Heart left ventricle (tissue), 16 donors: ENCODE data around the gene LIMK2. TPM values are rescaled to one million over a fixed set of nuclear protein-coding genes. Genes with fewer than 3 reads are reported as not detected.

Experiments
- ATAC-seq, 4 donors: fragments of 200-7000 bp; cut with Tn5 transposase; one replicate each; pipeline ENCODE4 v1.9.1; 2020 to 2022; ENCODE audit warnings: moderate library complexity in 4 of 4, mild to moderate bottlenecking in 3 of 4, moderate number of reproducible peaks in 1 of 4
- DNase-seq, 5 donors: peaks; one replicate each; pipeline ENCODE4 v3.0.0-alpha.2; 2020
- H3K27ac ChIP-seq, 12 donors: fragments of 200-600 bp; sonication (generic) in 4 of 12; one replicate each; pipeline versions ENCODE4 v1.5.0 to v1.8.0; 2016 to 2022; ENCODE audit warnings: mild to moderate bottlenecking in 2 of 12
- H3K27me3 ChIP-seq, 9 donors: fragments of 200-600 bp; sonication (generic) in 2 of 9; one replicate each; pipeline versions ENCODE4 v1.5.1 to v1.8.0; 2016 to 2022; ENCODE audit warnings: mild to moderate bottlenecking in 3 of 9
- H3K36me3 ChIP-seq, 9 donors: fragments of 200-600 bp; sonication (generic) in 2 of 9; one replicate each; pipeline versions ENCODE4 v1.5.0 to v1.8.0; 2018 to 2022; ENCODE audit warnings: mild to moderate bottlenecking in 2 of 9
- H3K4me1 ChIP-seq, 12 donors: fragments of 200-600 bp; sonication (generic) in 4 of 12; one replicate each; pipeline versions ENCODE4 v1.5.0 to v1.8.0; 2016 to 2022; ENCODE audit warnings: mild to moderate bottlenecking in 3 of 12
- H3K4me3 ChIP-seq, 12 donors: fragments of 200-600 bp; sonication (generic) in 4 of 12; one replicate each; pipeline versions ENCODE4 v1.5.0 to v1.8.0; 2017 to 2022; ENCODE audit warnings: mild to moderate bottlenecking in 9 of 12, moderate library complexity in 4 of 12
- H3K9me3 ChIP-seq, 12 donors: fragments of 200-600 bp; sonication (generic) in 4 of 12; one replicate each; pipeline versions ENCODE4 v1.5.0 to v1.8.0; 2016 to 2022; ENCODE audit warnings: mild to moderate bottlenecking in 1 of 12
- POLR2A ChIP-seq, 2 donors: fragments of 450-650 bp; IDR thresholded peaks; one replicate each; pipeline ENCODE4 v1.6.1; 2017; ENCODE audit warnings: antibody characterized with exemption in 2 of 2, mild to moderate bottlenecking in 2 of 2, moderate library complexity in 2 of 2
- WGBS, 4 donors: extraction: QIAGEN DNeasy Blood & Tissue Kit in 2 of 4; methylation state at CpG; one replicate each; pipeline versions ENCODE4 v1.1.5 to v1.1.7; 2013 to 2018; 5-methylcytosine and 5-hydroxymethylcytosine counted together
- intact Hi-C, 10 donors: fragments of 100-400 bp; cut with DNase I; formaldehyde crosslinking; loops; one replicate each; pipeline versions ENCODE4 v1.11.1 to v1.14.2; 2022
- polyA plus RNA-seq, 2 donors: library from polyadenylated mRNA; stranded (reverse); fragments of 200-250 nt; gene quantifications; one replicate each; pipeline ENCODE4 v1.2.3, GENCODE V29; 2013
- total RNA-seq, 9 donors: library from RNA; depleted of rRNA in 2 of 9; stranded (reverse); fragments of >200 nt in 2 of 9; fragmentation: NEBNext Ultra II Directional in 3 of 9; extraction: Animal tissue kit (Norgen Biotek cat#: 25700) in 3 of 9; gene quantifications; one replicate each; pipeline versions ENCODE4 v1.1.0 to v1.2.4, GENCODE V29; 2016 to 2023
- TF ChIP-seq, protein P1 (sequence below), 12 donors: fragments of 200-600 bp; sonication (generic) in 4 of 12; IDR thresholded peaks; one replicate each; pipeline versions ENCODE4 v1.5.0 to v1.8.0; 2018 to 2022; ENCODE audit warnings: antibody characterized with exemption in 12 of 12, mild to moderate bottlenecking in 5 of 12
- donor health status: ischemic (EF 13 %, LVEDD 7.1; RV severe dilation, severe dysfunction).
- donor health status: healthy with polysubstance abuse.
- donor health status: DM: no; HTN: yes; CAD: no.
- donor health status: DM: no; HTN: no; CAD: no.
- donor health status: ischemic (EF 25% LVEDD 6.9; RV normal size, moderate dysfunction).
- donor health status: ischemic (EF 25% LVEDD 5.7; RV mildly dilated, moderate dysfunction).
- donor health status: healthy.
- donor health status: DM: yes; HTN: yes; CAD: no.
- donor health status: ischemic (EF 35%, LVEDD 5.7; RV mildly dilated, moderate dysfunction).
- donor health status: nonischemic (EF 11% LVEDD 7.7; RV severe dilation, severe dysfunction).
- donor health status: DM: yes; HTN: yes; CAD: no.
- donor health status: PGD.
- donor health status: ischemic (EF 29% LVEDD 5.4; RV normal size, mild dysfunction).
- donor health status: nonischemic (EF 23%, LVEDD 6.1; RV moderate dilation, normal function).

LIMK2 gene
- total and polyA plus RNA-seq, 11 donors = 7.0 to 33.3 (median 9.4) TPM

DNA sequence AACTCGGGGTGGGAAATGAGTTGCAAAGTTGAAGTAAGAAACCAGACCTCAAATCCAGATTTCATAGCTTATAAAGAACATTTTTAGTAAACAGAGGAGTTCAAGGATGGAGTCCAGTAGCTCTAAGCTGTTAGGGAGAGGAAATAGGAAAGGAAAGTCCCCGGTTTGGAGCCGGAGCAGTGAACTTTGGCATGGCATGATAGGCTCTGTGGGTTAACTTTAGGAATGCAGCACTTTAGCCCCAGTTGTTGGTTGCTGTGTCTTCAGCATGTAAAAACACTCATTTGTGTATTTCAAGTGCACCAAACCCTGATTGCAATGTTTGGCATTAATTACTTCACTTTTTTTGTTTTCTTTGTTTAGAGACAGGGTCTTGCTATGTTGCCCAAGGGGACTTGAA lies 88.8 kb downstream of the LIMK2 start:
- 72 to 85% (median 75%) methylated on average over 3 of the region's 3 CpGs for WGBS, 4 donors

DNA sequence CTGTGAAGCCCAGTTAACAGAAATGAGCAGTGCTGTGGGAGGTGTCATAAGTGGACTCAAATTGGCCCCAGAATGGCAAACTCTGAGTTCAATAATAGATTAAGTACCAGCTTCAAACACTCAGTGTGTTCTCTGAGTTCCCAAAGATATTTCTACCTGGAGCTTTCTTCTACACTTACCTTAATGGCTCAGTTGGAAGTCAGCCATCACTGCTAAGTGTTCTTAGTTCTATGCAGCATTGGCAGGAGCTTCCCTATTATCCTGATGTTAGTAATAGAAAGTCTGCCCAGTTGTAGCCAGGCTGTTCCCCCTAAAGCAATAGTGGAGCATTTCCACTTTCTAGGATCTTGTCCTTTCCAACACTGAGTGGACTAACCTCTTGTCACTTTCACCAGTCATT lies 89.9 kb downstream of the LIMK2 start:
- ATAC-seq = no peak
- H3K27ac ChIP-seq = no peak overlapping the region
- intact Hi-C loops = no loop called here
- no peaks in the 10 kb centered on the region for H3K9me3 ChIP-seq
- TF ChIP-seq, protein P1, sequence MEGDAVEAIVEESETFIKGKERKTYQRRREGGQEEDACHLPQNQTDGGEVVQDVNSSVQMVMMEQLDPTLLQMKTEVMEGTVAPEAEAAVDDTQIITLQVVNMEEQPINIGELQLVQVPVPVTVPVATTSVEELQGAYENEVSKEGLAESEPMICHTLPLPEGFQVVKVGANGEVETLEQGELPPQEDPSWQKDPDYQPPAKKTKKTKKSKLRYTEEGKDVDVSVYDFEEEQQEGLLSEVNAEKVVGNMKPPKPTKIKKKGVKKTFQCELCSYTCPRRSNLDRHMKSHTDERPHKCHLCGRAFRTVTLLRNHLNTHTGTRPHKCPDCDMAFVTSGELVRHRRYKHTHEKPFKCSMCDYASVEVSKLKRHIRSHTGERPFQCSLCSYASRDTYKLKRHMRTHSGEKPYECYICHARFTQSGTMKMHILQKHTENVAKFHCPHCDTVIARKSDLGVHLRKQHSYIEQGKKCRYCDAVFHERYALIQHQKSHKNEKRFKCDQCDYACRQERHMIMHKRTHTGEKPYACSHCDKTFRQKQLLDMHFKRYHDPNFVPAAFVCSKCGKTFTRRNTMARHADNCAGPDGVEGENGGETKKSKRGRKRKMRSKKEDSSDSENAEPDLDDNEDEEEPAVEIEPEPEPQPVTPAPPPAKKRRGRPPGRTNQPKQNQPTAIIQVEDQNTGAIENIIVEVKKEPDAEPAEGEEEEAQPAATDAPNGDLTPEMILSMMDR (IDR thresholded peaks at IDR 0.05) = no peak
- TF ChIP-seq POLR2A (IDR thresholded peaks at IDR 0.05) = no peak
- no peak overlapping the region for H3K4me3 ChIP-seq
- no peak for DNase-seq
- H3K36me3 ChIP-seq = no peaks in the 10 kb centered on the region
- H3K27me3 ChIP-seq = no peaks in the 10 kb centered on the region
- peaks cover 0 to 6% (median under 1%) of the 10 kb centered on the region in 12 donors for H3K4me1 ChIP-seq

More for the DNA sequence above, 88.8 kb downstream of the LIMK2 start:
- H3K9me3 ChIP-seq = no peaks in the 10 kb centered on the region
- H3K27ac ChIP-seq = no peak overlapping the region
- no peaks in the 10 kb centered on the region for H3K36me3 ChIP-seq
- intact Hi-C loops = no loop called here
- H3K4me1 ChIP-seq = peaks cover 0 to 17% (median 11%) of the 10 kb centered on the region in 12 donors
- DNase-seq (no peak), ATAC-seq (no peak)
- H3K27me3 ChIP-seq = no peaks in the 10 kb centered on the region
- no peak for TF ChIP-seq POLR2A (IDR thresholded peaks at IDR 0.05)
- TF ChIP-seq, protein P1 (IDR thresholded peaks at IDR 0.05) = no peak
- H3K4me3 ChIP-seq = no peak overlapping the region

DNA sequence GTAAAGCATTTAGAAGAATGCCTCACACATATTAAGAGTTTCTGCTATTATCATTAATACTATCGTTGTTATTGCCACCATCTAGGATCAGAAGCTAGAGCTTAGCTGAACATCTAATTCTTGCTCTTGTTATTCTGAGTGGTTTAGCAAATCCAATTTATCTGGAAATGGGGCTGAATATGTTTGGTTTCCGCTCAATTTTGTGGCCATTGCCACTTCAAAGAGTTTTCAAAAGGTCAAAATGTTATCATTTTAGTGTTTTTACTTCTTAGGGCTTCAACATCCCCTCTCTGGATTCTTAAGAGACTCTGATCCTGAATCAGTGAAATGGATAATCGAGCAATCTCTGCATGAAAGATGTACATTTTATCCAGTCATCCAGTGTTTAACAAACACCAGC lies 90.4 kb downstream of the LIMK2 start:
- no peak overlapping the region for H3K27ac ChIP-seq
- H3K4me1 ChIP-seq = peaks cover 0 to under 1% (median 0%) of the 10 kb centered on the region in 12 donors
- H3K4me3 ChIP-seq = no peak overlapping the region
- no peak for TF ChIP-seq POLR2A (IDR thresholded peaks at IDR 0.05)
- TF ChIP-seq, protein P1 (IDR thresholded peaks at IDR 0.05) = no peak
- ATAC-seq = no peak
- H3K27me3 ChIP-seq = no peaks in the 10 kb centered on the region
- DNase-seq = no peak
- 81 to 98% (median 90%) methylated on average over 3 of the region's 3 CpGs for WGBS, 4 donors
- H3K36me3 ChIP-seq = no peaks in the 10 kb centered on the region
- intact Hi-C loops = no loop called here
- H3K9me3 ChIP-seq = no peaks in the 10 kb centered on the region

DNA sequence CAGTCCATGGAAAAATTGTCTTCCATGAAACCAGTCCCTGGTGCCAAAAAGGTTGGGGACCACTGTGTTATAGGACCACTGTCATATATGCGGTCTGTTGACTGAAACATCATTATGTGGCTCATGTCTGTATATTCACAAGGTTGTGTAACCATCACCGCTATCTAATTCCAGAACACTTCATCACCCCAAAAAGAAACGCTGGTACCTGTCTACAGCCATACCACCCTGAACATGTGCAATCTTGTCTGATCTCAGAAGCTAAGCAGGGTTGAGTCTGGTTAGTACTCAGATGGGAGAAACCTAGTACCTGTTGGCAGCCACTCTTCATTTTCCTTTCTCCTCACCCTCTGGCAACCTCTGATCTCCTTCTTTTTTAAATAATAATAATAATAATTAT lies 93.1 kb downstream of the LIMK2 start:
- Histone ChIP-seq H3K36me3 (no peaks in the 10 kb centered on the region), H3K4me1 (peaks cover 0 to 3% (median 0%) of the 10 kb centered on the region in 12 donors), H3K27me3 (no peaks in the 10 kb centered on the region), H3K4me3 (no peak overlapping the region), H3K27ac (no peak overlapping the region), H3K9me3 (no peaks in the 10 kb centered on the region)
- WGBS, 4 donors = 90 to 92% (median 90%) methylated on average over 3 of the region's 3 CpGs
- no peak for ATAC-seq
- TF ChIP-seq POLR2A (IDR thresholded peaks at IDR 0.05) = no peak
- TF ChIP-seq, protein P1 (IDR thresholded peaks at IDR 0.05) = no peak
- intact Hi-C loops = no loop called here
- DNase-seq = no peak
